ENCODE results near the gene TRIM7. TPM values are rescaled to one million over a fixed set of nuclear protein-coding genes. Genes with fewer than 3 reads are reported as not detected.
A peak's percentile ranks its signal among the peaks of the same experiment; 100 is the strongest.

The TRIM7 gene
- total RNA-seq, 2 donors from 2014 or later = not detected

DNA sequence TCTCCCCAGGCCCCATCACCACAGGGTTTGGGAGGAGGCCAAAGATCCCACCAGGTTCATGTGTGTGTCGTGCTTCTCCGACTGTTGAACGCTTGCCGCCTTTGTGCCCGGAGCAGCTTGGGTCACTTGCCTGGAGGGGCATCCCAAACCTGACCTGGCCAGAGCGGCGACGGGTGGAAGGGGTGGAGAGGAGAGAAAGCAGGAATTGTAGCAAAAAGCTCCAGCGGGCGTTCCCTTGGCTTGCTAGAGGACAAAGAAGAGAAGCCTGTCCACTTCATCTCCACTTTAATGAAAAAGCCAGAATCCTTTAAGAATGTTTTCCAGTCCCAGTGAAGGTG lies 15.2 kb upstream of the TRIM7 start:
- Mint-ChIP-seq H3K27ac (no peak overlapping the region), H3K4me1 (peaks cover 4% of the 10 kb centered on the region), H3K36me3 (ENCODE audit: low read depth) (peaks cover 1% of the 10 kb centered on the region), H3K27me3 (ENCODE audit: insufficient read depth) (peaks cover 25% of the 10 kb centered on the region), H3K4me3 (peak overlapping the region; percentile 34), H3K9me3 (no peaks in the 10 kb centered on the region)
- H3K36me3 ChIP-seq (ENCODE audit: control insufficient read depth, insufficient read depth, low read length) = no peaks in the 10 kb centered on the region
- H3K27ac ChIP-seq (ENCODE audit: low read depth, low read length) = no peak overlapping the region
- no peak overlapping the region for H3K4me3 ChIP-seq (ENCODE audit: low read length)
- no peaks in the 10 kb centered on the region for H3K9me3 ChIP-seq (ENCODE audit: control insufficient read depth, low read length)
- no peak overlapping the region for H3K9ac ChIP-seq (ENCODE audit: extremely low read depth, low read length, poor library complexity, severe bottlenecking)
- H3K4me1 ChIP-seq (ENCODE audit: control insufficient read depth, insufficient read depth, low read length) = peaks cover 2% of the 10 kb centered on the region
- H3K27me3 ChIP-seq (ENCODE audit: control insufficient read depth, insufficient read depth, low read length, poor library complexity, severe bottlenecking) = peaks cover 10% of the 10 kb centered on the region
- no peak for TF ChIP-seq CTCF (conservative IDR thresholded peaks at IDR 0.05)
- DNase-seq = no peak
- WGBS, 2 experiments (ENCODE audit: insufficient coverage in 1 of 2, insufficient read length in 1 of 2) = 92 to 96% methylated on average over 10 of the region's 10 CpGs

DNA sequence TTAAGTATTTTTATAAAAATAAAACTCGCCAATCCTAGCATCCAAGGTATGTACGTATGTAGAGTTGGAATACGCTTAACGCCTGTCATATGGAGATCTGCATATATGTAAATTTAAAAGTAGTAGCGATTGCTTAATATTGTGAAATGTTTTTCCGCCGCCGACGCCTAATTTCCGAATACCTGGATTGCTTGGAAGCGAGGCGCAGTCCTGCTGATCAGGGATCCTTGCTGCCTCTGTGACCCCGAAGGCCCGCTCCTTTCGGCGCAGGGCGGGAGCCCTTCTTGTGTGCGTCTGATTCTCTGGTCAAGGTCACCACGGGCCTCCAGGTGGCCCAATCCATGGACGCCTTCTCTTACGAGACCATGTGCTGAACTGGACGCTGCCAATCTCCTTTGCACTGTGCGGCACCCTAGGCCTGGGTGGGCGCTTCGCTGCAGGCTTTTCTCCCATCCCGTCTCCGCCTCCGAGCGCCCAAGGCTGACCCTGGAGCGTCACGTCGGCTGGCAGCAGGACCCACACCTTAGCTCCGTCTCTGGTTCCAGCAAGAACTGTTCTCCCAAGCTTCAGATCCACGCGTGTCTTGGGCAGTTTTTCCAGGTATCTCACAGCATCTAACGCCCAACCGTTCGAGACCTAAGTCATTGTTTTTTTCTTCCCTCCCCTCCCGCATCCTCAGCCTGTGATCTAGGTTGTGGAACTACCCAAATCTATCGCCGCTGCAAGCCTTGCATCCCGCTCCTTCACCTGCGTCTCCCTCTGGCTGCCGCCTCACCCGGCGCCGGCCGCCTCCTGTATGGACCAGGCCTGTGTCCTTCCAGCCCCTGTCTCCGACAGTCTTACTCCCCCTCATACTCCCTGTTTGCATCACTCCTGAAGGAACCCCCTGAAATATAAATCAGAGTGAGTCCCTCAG lies 14.5 kb upstream of the TRIM7 start:
- TF ChIP-seq CTCF (conservative IDR thresholded peaks at IDR 0.05) = no peak
- Histone ChIP-seq H3K36me3 (ENCODE audit: control insufficient read depth, insufficient read depth, low read length) (no peaks in the 10 kb centered on the region), H3K9ac (ENCODE audit: extremely low read depth, low read length, poor library complexity, severe bottlenecking) (no peak overlapping the region), H3K9me3 (ENCODE audit: control insufficient read depth, low read length) (no peaks in the 10 kb centered on the region), H3K27me3 (ENCODE audit: control insufficient read depth, insufficient read depth, low read length, poor library complexity, severe bottlenecking) (peaks cover 10% of the 10 kb centered on the region), H3K4me3 (ENCODE audit: low read length) (no peak overlapping the region), H3K27ac (ENCODE audit: low read depth, low read length) (no peak overlapping the region), H3K4me1 (ENCODE audit: control insufficient read depth, insufficient read depth, low read length) (peaks cover 1% of the 10 kb centered on the region)
- peaks cover 29% of the 10 kb centered on the region for H3K27me3 Mint-ChIP-seq (ENCODE audit: insufficient read depth)
- no peak overlapping the region for H3K27ac Mint-ChIP-seq
- H3K4me1 Mint-ChIP-seq = peaks cover 4% of the 10 kb centered on the region
- H3K36me3 Mint-ChIP-seq (ENCODE audit: low read depth) = peaks cover 1% of the 10 kb centered on the region
- 94 to 97% methylated on average over 35 to 49 of the region's 49 CpGs for WGBS, 2 experiments (ENCODE audit: insufficient coverage in 1 of 2, insufficient read length in 1 of 2)
- H3K4me3 Mint-ChIP-seq = peak overlapping the region; percentile 34
- DNase-seq = no peak
- no peaks in the 10 kb centered on the region for H3K9me3 Mint-ChIP-seq

GRCh38 chr5:181218795-181219124 lies 13.8 kb upstream of the TRIM7 start:
- H3K27me3 ChIP-seq (ENCODE audit: control insufficient read depth, insufficient read depth, low read length, poor library complexity, severe bottlenecking) = peaks cover 10% of the 10 kb centered on the region
- no peaks in the 10 kb centered on the region for H3K36me3 ChIP-seq (ENCODE audit: control insufficient read depth, insufficient read depth, low read length)
- no peak for DNase-seq
- H3K4me3 ChIP-seq (ENCODE audit: low read length) = peak overlapping the region; percentile 90
- H3K9me3 ChIP-seq (ENCODE audit: control insufficient read depth, low read length) = no peaks in the 10 kb centered on the region
- Mint-ChIP-seq H3K27ac (no peak overlapping the region), H3K9me3 (no peaks in the 10 kb centered on the region), H3K4me1 (no peaks in the 10 kb centered on the region), H3K27me3 (ENCODE audit: insufficient read depth) (peaks cover 33% of the 10 kb centered on the region), H3K36me3 (ENCODE audit: low read depth) (no peaks in the 10 kb centered on the region), H3K4me3 (peak overlapping the region; percentile 57)
- H3K27ac ChIP-seq (ENCODE audit: low read depth, low read length) = no peak overlapping the region
- peak overlapping the region; percentile 11 for H3K9ac ChIP-seq (ENCODE audit: extremely low read depth, low read length, poor library complexity, severe bottlenecking)
- no peak for TF ChIP-seq CTCF (conservative IDR thresholded peaks at IDR 0.05)
- WGBS, 2 experiments (ENCODE audit: insufficient coverage in 1 of 2, insufficient read length in 1 of 2) = 52 to 75% methylated on average over 8 to 9 of the region's 10 CpGs
- no peaks in the 10 kb centered on the region for H3K4me1 ChIP-seq (ENCODE audit: control insufficient read depth, insufficient read depth, low read length)
